ENCODE data around the gene KMT2C. TPM values are rescaled to one million over a fixed set of nuclear protein-coding genes. Genes with fewer than 3 reads are reported as not detected.
"Not testable (repeated sequence)": the region's sequence is repeated elsewhere in the genome, so short reads cannot be mapped to it uniquely, and the experiment has no call there.

The KMT2C gene
- total RNA-seq, 1 donor from 2014 or later, result 18.0 TPM

- DNase-seq (ENCODE audit: low read depth); H3K4me3 ChIP-seq (ENCODE audit: low read depth, low read length): not testable (repeated sequence)
Measured at GRCh38 chr7:152262146-152262545, 173.7 kb downstream of the KMT2C start.

GRCh38 chr7:152259645-152260044 lies 176.2 kb downstream of the KMT2C start:
- not testable (repeated sequence) for H3K4me3 ChIP-seq (ENCODE audit: low read depth, low read length); DNase-seq (ENCODE audit: low read depth)

- H3K4me3 ChIP-seq (ENCODE audit: low read depth, low read length), result not testable (repeated sequence)
Measured at GRCh38 chr7:152247851-152248250, 188.0 kb downstream of the KMT2C start.

GRCh38 chr7:152245417-152245816 lies 190.4 kb downstream of the KMT2C start:
- not testable (repeated sequence) for H3K4me3 ChIP-seq (ENCODE audit: low read depth, low read length); DNase-seq (ENCODE audit: low read depth)

More at GRCh38 chr7:152247851-152248250, 188.0 kb downstream of the KMT2C start:
- DNase-seq (ENCODE audit: low read depth), result not testable (repeated sequence)

GRCh38 chr7:152243464-152243863 lies 192.3 kb downstream of the KMT2C start:
- DNase-seq (ENCODE audit: low read depth); H3K4me3 ChIP-seq (ENCODE audit: low read depth, low read length): not testable (repeated sequence)

GRCh38 chr7:152241301-152241700 lies 194.5 kb downstream of the KMT2C start:
- H3K4me3 ChIP-seq (ENCODE audit: low read depth, low read length); DNase-seq (ENCODE audit: low read depth): not testable (repeated sequence)

- DNase-seq (ENCODE audit: low read depth); H3K4me3 ChIP-seq (ENCODE audit: low read depth, low read length): not testable (repeated sequence)
Measured at GRCh38 chr7:152236306-152236705, 199.5 kb downstream of the KMT2C start.

- H3K4me3 ChIP-seq (ENCODE audit: low read depth, low read length); DNase-seq (ENCODE audit: low read depth): not testable (repeated sequence)
Measured at GRCh38 chr7:152234421-152234820, 201.4 kb downstream of the KMT2C start.

- no peak for TF ChIP-seq CTCF (conservative IDR thresholded peaks at IDR 0.05; ENCODE audit: low read depth, low read length)
- DNase-seq (ENCODE audit: low read depth), result no peak
- no peak overlapping the region for H3K4me3 ChIP-seq (ENCODE audit: low read depth, low read length)
Measured at GRCh38 chr7:152231089-152231488, 204.7 kb downstream of the KMT2C start.

- H3K4me3 ChIP-seq (ENCODE audit: low read depth, low read length); DNase-seq (ENCODE audit: low read depth): not testable (repeated sequence)
Measured at GRCh38 chr7:152219556-152219955, 216.2 kb downstream of the KMT2C start.

- H3K4me3 ChIP-seq (ENCODE audit: low read depth, low read length); DNase-seq (ENCODE audit: low read depth): not testable (repeated sequence)
Measured at GRCh38 chr7:152208766-152209165, 227.0 kb downstream of the KMT2C start.

- not testable (repeated sequence) for DNase-seq (ENCODE audit: low read depth); H3K4me3 ChIP-seq (ENCODE audit: low read depth, low read length)
Measured at GRCh38 chr7:152204417-152204816, 231.4 kb downstream of the KMT2C start.

GRCh38 chr7:152203095-152203494 lies 232.7 kb downstream of the KMT2C start:
- H3K4me3 ChIP-seq (ENCODE audit: low read depth, low read length), result no peak overlapping the region
- DNase-seq (ENCODE audit: low read depth), result no peak
- TF ChIP-seq CTCF (conservative IDR thresholded peaks at IDR 0.05; ENCODE audit: low read depth, low read length), result no peak
